Measurements from ENCODE around the gene UGT1A3. TPM values are rescaled to one million over a fixed set of nuclear protein-coding genes. Genes with fewer than 3 reads are reported as not detected.

Gene UGT1A3
- total and polyA plus RNA-seq, 11 donors, result not detected

- no peak overlapping the region for H3K4me3 ChIP-seq
- DNase-seq (no peak), ATAC-seq (peak in 1 of 4 donors; percentile 31)
- H3K27me3 ChIP-seq, result peaks cover 0 to 6% (median 0%) of the 10 kb centered on the region in 9 donors
- H3K36me3 ChIP-seq, result no peaks in the 10 kb centered on the region
- intact Hi-C loops (cut with DNase I), result no loop called here
- H3K4me1 ChIP-seq, result no peaks in the 10 kb centered on the region
- TF ChIP-seq, protein P1, sequence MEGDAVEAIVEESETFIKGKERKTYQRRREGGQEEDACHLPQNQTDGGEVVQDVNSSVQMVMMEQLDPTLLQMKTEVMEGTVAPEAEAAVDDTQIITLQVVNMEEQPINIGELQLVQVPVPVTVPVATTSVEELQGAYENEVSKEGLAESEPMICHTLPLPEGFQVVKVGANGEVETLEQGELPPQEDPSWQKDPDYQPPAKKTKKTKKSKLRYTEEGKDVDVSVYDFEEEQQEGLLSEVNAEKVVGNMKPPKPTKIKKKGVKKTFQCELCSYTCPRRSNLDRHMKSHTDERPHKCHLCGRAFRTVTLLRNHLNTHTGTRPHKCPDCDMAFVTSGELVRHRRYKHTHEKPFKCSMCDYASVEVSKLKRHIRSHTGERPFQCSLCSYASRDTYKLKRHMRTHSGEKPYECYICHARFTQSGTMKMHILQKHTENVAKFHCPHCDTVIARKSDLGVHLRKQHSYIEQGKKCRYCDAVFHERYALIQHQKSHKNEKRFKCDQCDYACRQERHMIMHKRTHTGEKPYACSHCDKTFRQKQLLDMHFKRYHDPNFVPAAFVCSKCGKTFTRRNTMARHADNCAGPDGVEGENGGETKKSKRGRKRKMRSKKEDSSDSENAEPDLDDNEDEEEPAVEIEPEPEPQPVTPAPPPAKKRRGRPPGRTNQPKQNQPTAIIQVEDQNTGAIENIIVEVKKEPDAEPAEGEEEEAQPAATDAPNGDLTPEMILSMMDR (IDR thresholded peaks at IDR 0.05), result no peak
- TF ChIP-seq POLR2A (IDR thresholded peaks at IDR 0.05), result no peak
- peaks cover 0 to 10% (median 0%) of the 10 kb centered on the region in 12 donors for H3K9me3 ChIP-seq
- WGBS, 4 donors, result 84 to 92% (median 86%) methylated on average over 2 to 4 of the region's 4 CpGs
- no peak overlapping the region for H3K27ac ChIP-seq
Observed at GRCh38 chr2:233779722-233780121, 50.9 kb downstream of the UGT1A3 start.

GRCh38 chr2:233780771-233781170 lies 51.9 kb downstream of the UGT1A3 start:
- no peaks in the 10 kb centered on the region for H3K4me1 ChIP-seq
- H3K27me3 ChIP-seq, result peaks cover 0 to 7% (median 0%) of the 10 kb centered on the region in 9 donors
- H3K27ac ChIP-seq, result no peak overlapping the region
- no peak overlapping the region for H3K4me3 ChIP-seq
- DNase-seq, result no peak
- intact Hi-C loops (cut with DNase I), result no loop called here
- no peak for ATAC-seq
- no peak for TF ChIP-seq POLR2A (IDR thresholded peaks at IDR 0.05)
- TF ChIP-seq, protein P1 (IDR thresholded peaks at IDR 0.05), result no peak
- no peaks in the 10 kb centered on the region for H3K36me3 ChIP-seq
- peaks cover 0 to 8% (median 0%) of the 10 kb centered on the region in 12 donors for H3K9me3 ChIP-seq
- WGBS, 4 donors, result 80 to 85% (median 85%) methylated on average over 4 of the region's 4 CpGs

DNA sequence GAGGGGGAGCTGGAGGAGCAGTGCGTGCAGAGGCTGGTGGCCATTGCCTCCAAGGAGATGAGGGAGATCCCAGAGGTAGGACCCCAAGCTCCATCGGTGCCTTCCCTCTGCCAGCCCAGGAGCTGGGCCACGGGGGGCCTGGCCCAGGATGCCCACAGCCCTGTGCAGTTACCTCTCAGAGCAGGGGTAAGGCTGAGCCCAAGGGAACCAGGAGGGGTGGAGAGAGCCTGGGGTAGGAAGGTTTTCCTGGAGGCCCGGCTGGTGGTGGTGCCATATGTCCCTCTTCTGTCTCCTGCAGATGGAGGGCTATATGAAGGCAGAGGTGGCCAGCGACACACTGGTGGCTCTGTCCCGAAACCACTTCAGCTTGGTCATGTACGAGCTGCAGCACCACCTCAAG lies 60.7 kb downstream of the UGT1A3 start:
- no peaks in the 10 kb centered on the region for H3K4me1 ChIP-seq
- no peaks in the 10 kb centered on the region for H3K36me3 ChIP-seq
- DNase-seq (no peak), ATAC-seq (no peak)
- intact Hi-C loops (cut with DNase I), result no loop called here
- no peak overlapping the region for H3K4me3 ChIP-seq
- 86 to 94% (median 93%) methylated on average over 3 to 7 of the region's 7 CpGs for WGBS, 4 donors
- TF ChIP-seq POLR2A (IDR thresholded peaks at IDR 0.05), result no peak
- TF ChIP-seq, protein P1 (IDR thresholded peaks at IDR 0.05), result no peak
- no peak overlapping the region for H3K27ac ChIP-seq
- H3K9me3 ChIP-seq, result no peaks in the 10 kb centered on the region
- H3K27me3 ChIP-seq, result peaks cover 0 to 4% (median 0%) of the 10 kb centered on the region in 9 donors

DNA sequence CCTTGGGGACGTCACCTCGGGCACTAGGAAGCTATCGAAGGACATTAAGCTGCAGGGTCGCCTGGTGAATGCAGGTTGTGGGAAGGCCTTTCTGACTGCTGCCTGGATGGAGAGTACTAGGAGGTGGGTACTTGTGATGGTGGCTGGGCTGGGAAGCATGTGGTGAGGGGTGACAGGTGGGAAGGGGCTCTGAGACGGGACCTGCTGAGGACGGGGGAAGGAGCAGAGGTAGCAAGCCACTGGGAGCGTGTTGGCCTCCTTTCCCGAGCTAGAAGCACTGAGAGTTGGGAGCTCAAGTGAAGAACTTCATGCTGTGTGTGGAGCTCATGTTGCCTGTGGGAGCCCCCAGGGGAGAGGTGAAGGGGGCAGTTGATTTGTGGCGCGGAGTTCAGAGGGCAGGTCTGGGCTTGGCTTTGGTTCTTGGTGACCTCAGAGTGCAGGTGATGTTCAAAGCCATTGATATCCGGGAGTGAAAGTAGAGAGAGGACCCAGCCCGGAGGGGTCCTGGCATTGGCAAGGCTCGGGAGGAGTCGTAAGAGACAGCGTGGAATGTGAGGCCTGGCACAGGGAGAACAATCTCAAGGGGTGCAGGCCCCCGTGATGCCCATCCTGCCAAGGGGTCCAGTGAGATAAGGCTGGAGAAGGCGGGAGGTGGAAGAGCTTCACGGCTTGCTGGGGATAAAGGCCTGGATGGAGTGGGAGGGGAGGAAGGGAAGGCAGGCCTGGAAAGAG lies 62.5 kb downstream of the UGT1A3 start:
- no peak for ATAC-seq
- no peak overlapping the region for H3K4me3 ChIP-seq

More for the DNA sequence above, 62.5 kb downstream of the UGT1A3 start:
- Histone ChIP-seq H3K27ac (no peak overlapping the region), H3K27me3 (no peaks in the 10 kb centered on the region), H3K36me3 (no peaks in the 10 kb centered on the region), H3K4me1 (no peaks in the 10 kb centered on the region), H3K9me3 (no peaks in the 10 kb centered on the region)
- WGBS, 4 donors, result 80 to 86% (median 83%) methylated on average over 18 of the region's 18 CpGs
- DNase-seq, result no peak
- intact Hi-C loops (cut with DNase I), result no loop called here
- no peak for TF ChIP-seq POLR2A (IDR thresholded peaks at IDR 0.05)
- TF ChIP-seq, protein P1 (IDR thresholded peaks at IDR 0.05), result no peak

Measured in heart left ventricle (tissue), 16 donors.